K562 (cell line): ENCODE measurements around the gene C5orf24. TPM values are rescaled to one million over a fixed set of nuclear protein-coding genes. Genes with fewer than 3 reads are reported as not detected.
A peak's percentile ranks its signal among the peaks of the same experiment; 100 is the strongest.

Experiments used
- ATAC-seq: fragments of 200-7000 bp; cut with Tn5 transposase; 3 replicates; pipeline ENCODE4 v1.9.1; 2020; ENCODE audit warnings: moderate library complexity
- BruUV-seq: library from RNA; stranded (reverse); fragments of 400-500 nt; replicated peaks from 2 replicates; lab custom pipeline; 2021; lab: Mats Ljungman, UMichigan
- CTCF ChIA-PET: fragments of 300-600 bp; formaldehyde crosslinking; extraction: SDS; loops from one replicate; lab custom pipeline; 2021; ENCODE audit warnings: low intra/inter-chr PET ratio; lab: Yijun Ruan, JAX
- POLR2A ChIA-PET: fragments of 300-600, 350-650 bp; sonication (Branson Sonifier 250); formaldehyde crosslinking; extraction: SDS; loops from one replicate; lab custom pipeline; 2021; ENCODE audit warnings: antibody characterized with exemption, inconsistent platforms; lab: Yijun Ruan, JAX
- DNase-seq, 4 experiments: peaks; one replicate each; pipeline versions ENCODE4 v3.0.0 to v3.0.0-alpha.2; 2011 to 2018; ENCODE audit warnings: low spot score in 3 of 4, mixed read lengths in 3 of 4; ENCODE audit errors: extremely low read depth in 1 of 4
- FAIRE-seq: peaks from 2 replicates; lab custom pipeline; 2011; peaks lifted over from hg19 to GRCh38; lab: Jason Lieb, UNC
- H2AFZ ChIP-seq: 2 replicates; pipeline ENCODE4 v1.6.0; 2011; ENCODE audit warnings: low read depth, low read length, control low read depth, inconsistent platforms
- H3K27ac ChIP-seq: fragments of 200-600 bp; 3 replicates; pipeline ENCODE4 v1.8.0; 2011; ENCODE audit warnings: low read depth, mild to moderate bottlenecking, control low read depth, inconsistent platforms, low read length, moderate library complexity, mixed read lengths; ENCODE audit errors: extremely low read depth
- H3K27me3 ChIP-seq, 2 experiments: fragments of 300-600 bp in 1 of 2; 2 replicates in 1 of 2; 3 replicates in 1 of 2; pipeline versions ENCODE4 v1.6.0 to v1.8.0; 2011; ENCODE audit warnings: inconsistent platforms in 2 of 2, low read length in 2 of 2, mild to moderate bottlenecking in 1 of 2, mixed read lengths in 1 of 2, moderate library complexity in 1 of 2; ENCODE audit not compliant: control insufficient read depth in 2 of 2, insufficient read depth in 2 of 2
- H3K36me3 ChIP-seq: fragments of 300-600 bp; 3 replicates; pipeline ENCODE4 v1.8.0; 2011; ENCODE audit warnings: mild to moderate bottlenecking, low read length, inconsistent platforms; ENCODE audit not compliant: control insufficient read depth, insufficient read depth
- H3K4me1 ChIP-seq, 2 experiments: fragments of 200-600 bp in 1 of 2; replicated peaks in 1 of 2; 2 replicates in 1 of 2; 3 replicates in 1 of 2; pipeline versions ENCODE4 v1.5.1 to v1.8.0; 2011; ENCODE audit warnings: inconsistent platforms in 2 of 2, low read length in 2 of 2, mild to moderate bottlenecking in 1 of 2, mixed read lengths in 1 of 2, moderate library complexity in 1 of 2; ENCODE audit not compliant: control insufficient read depth in 2 of 2, insufficient read depth in 2 of 2
- H3K4me2 ChIP-seq: 2 replicates; pipeline ENCODE4 v1.6.1; 2011; ENCODE audit warnings: low read length, control low read depth, inconsistent platforms, mixed read lengths; ENCODE audit not compliant: insufficient read depth
- H3K4me3 ChIP-seq: fragments of 200-600 bp; sonication (generic), shearing (Covaris generic); 2 replicates; pipeline ENCODE4 v1.5.1; 2016; ENCODE audit warnings: control low read depth, inconsistent platforms
- H3K79me2 ChIP-seq: fragments of 200-600 bp; 3 replicates; pipeline ENCODE4 v1.8.0; 2011; ENCODE audit warnings: low read length, inconsistent platforms; ENCODE audit not compliant: control insufficient read depth, insufficient read depth
- H3K9ac ChIP-seq, 2 experiments: 2 replicates each; pipeline versions ENCODE4 v1.6.0 to v1.6.1; 2011; ENCODE audit warnings: low read depth in 2 of 2, low read length in 2 of 2, control low read depth in 1 of 2, inconsistent platforms in 1 of 2, mild to moderate bottlenecking in 1 of 2, mixed read lengths in 1 of 2; ENCODE audit not compliant: insufficient read depth in 1 of 2
- H3K9me1 ChIP-seq: one replicate; pipeline ENCODE4 v1.6.0; 2011; ENCODE audit warnings: inconsistent platforms, mild to moderate bottlenecking, low read length, moderate library complexity; ENCODE audit not compliant: control insufficient read depth, insufficient read depth
- H3K9me3 ChIP-seq: replicated peaks from 2 replicates; pipeline ENCODE4 v1.5.1; 2011; ENCODE audit warnings: low read depth, low read length, inconsistent platforms; ENCODE audit not compliant: control insufficient read depth, insufficient read depth
- H4K20me1 ChIP-seq: replicated peaks from 2 replicates; pipeline ENCODE4 v1.6.1; 2011; ENCODE audit warnings: low read length, inconsistent platforms, mixed read lengths; ENCODE audit not compliant: control insufficient read depth, insufficient read depth
- BCOR ChIP-seq: fragments of 450-650 bp; IDR thresholded peaks from 2 replicates; pipeline ENCODE4 v1.6.1; 2016
- ELF1 ChIP-seq: fragments of 200-800 bp; sonication (Bioruptor generic); IDR thresholded peaks from 2 replicates; pipeline ENCODE4 v1.6.1; 2016; ENCODE audit warnings: missing genetic modification characterization, missing compliant biosample characterization
- IRF1 ChIP-seq: sonication (generic); formaldehyde crosslinking; IDR thresholded peaks from 2 replicates; pipeline ENCODE4 v1.8.0; 2022; ENCODE audit warnings: missing genetic modification reagents, mild to moderate bottlenecking, borderline replicate concordance
- NCOA4 ChIP-seq: fragments of 450-650 bp; IDR thresholded peaks from 2 replicates; pipeline ENCODE4 v1.6.1; 2018; ENCODE audit warnings: mild to moderate bottlenecking; ENCODE audit not compliant: partially characterized antibody
- PREB ChIP-seq: sonication (generic); formaldehyde crosslinking; IDR thresholded peaks from 2 replicates; pipeline ENCODE4 v1.8.1; 2023; ENCODE audit warnings: mild to moderate bottlenecking, missing genetic modification reagents
- WGBS: fragments of 100-300 bp; shearing (Covaris generic); methylation state at CpG from one replicate; pipeline ENCODE4 v1.1.6; 2016; ENCODE audit warnings: low coverage, mixed read lengths; ENCODE audit not compliant: insufficient coverage; ENCODE audit errors: missing lambda C conversion rate; 5-methylcytosine and 5-hydroxymethylcytosine counted together
- in situ Hi-C: fragments of 300-500 bp; cut with MboI; formaldehyde crosslinking; loops from 4 replicates; pipeline ENCODE4 v1.15.0; 2018; ENCODE audit warnings: inconsistent platforms, mixed read lengths
- intact Hi-C: fragments of 100-400 bp; cut with micrococcal nuclease; formaldehyde crosslinking; loops from 2 replicates; pipeline ENCODE4 v1.14.2; 2022
- polyA plus RNA-seq, 8 experiments: library from polyadenylated mRNA; depleted of rRNA in 4 of 8; stranded (reverse) in 5 of 8; unstranded in 3 of 8; fragments of >200 nt; fragmentation: Nextera tagmentation in 2 of 8; fragmentation: Illumina TruSeq in 1 of 8; extraction: Ambion mirVana in 2 of 8; extraction: Trizol in 1 of 8; gene quantifications; 2 replicates each; pipeline versions ENCODE4 v1.2.1 to v1.2.3, GENCODE V29; 2011 to 2014; ENCODE audit warnings: inconsistent platforms in 1 of 8, missing spikeins in 1 of 8
- total RNA-seq, 7 experiments: library from RNA; depleted of rRNA in 6 of 7; stranded (reverse); fragments of >200 nt in 6 of 7; fragmentation: Illumina TruSeq in 2 of 7; extraction: Trizol in 2 of 7; gene quantifications; 2 replicates each; pipeline versions ENCODE4 v1.2.1 to v1.2.3, GENCODE V29; 2011 to 2021; ENCODE audit warnings: low replicate concordance in 1 of 7

The C5orf24 gene
- total and polyA plus RNA-seq, 9 of the 15 experiments (the other 6 are each of a cell fraction or from before 2014, with no cell fraction given): 8.9 to 38.6 (median 28.4) TPM

GRCh38 chr5:134873494-134873893 is 27.7 kb downstream of the C5orf24 start:
- TF ChIP-seq NCOA4: no peak
- TF ChIP-seq PREB (CRISPR knock-in tag): no peak
- TF ChIP-seq ELF1: no peak
- no peak for TF ChIP-seq BCOR
- no peak for TF ChIP-seq IRF1
- TF ChIP-seq, all 486 proteins: peak for 0
- no peak for FAIRE-seq
- POLR2A ChIA-PET: interaction anchor here (0.6 to 3.9 kb wide), 12 partner anchors 8 to 148 kb away, joined by 3 to 22 read pairs (median 5); partner anchors contain the start of gene PCBD2
- TSS peak; percentile 91 for BruUV-seq
- peaks cover 6% of the 10 kb centered on the region; the same call in 2 of the 3 replicates for H3K79me2 ChIP-seq
- H3K9ac ChIP-seq: peak overlapping the region in 1 of 2 experiments; percentile 88; a peak in 2 of 4 replicates
- 0 out of 2 replicates have a peak overlapping the region, but pooled peaks have one; percentile 62 for H3K4me3 ChIP-seq
- peaks cover 18 to 20% of the 10 kb centered on the region in 2 experiments; a peak in 4 of 5 replicates for H3K4me1 ChIP-seq
- no peaks in the 10 kb centered on the region for H3K36me3 ChIP-seq
- no peaks in the 10 kb centered on the region for H4K20me1 ChIP-seq
- ATAC-seq: no peak
- no peaks in the 10 kb centered on the region for H3K9me3 ChIP-seq
- in situ Hi-C loops: no loop called here
- H3K27me3 ChIP-seq: no peaks in the 10 kb centered on the region
- CTCF ChIA-PET: no interaction called here
- H2AFZ ChIP-seq: peak overlapping the region; percentile 100
- intact Hi-C loops: no loop called here
- peak overlapping the region; percentile 89 for H3K27ac ChIP-seq
- H3K4me2 ChIP-seq: peak overlapping the region; percentile 93
- no peaks in the 10 kb centered on the region for H3K9me1 ChIP-seq
- 60% methylated on average over 6 of the region's 6 CpGs for WGBS
- peak in 3 of 4 experiments; percentile 23 to 28 (median 28) for DNase-seq
